Heart left ventricle (tissue), 16 donors: ENCODE measurements around the gene KRTAP5-6. TPM values are rescaled to one million over a fixed set of nuclear protein-coding genes. Genes with fewer than 3 reads are reported as not detected.

ENCODE experiments used
- ATAC-seq, 4 donors: fragments of 200-7000 bp; cut with Tn5 transposase; one replicate each; pipeline ENCODE4 v1.9.1; 2020 to 2022; ENCODE audit warnings: moderate library complexity in 4 of 4, mild to moderate bottlenecking in 3 of 4, moderate number of reproducible peaks in 1 of 4
- DNase-seq, 5 donors: peaks; one replicate each; pipeline ENCODE4 v3.0.0-alpha.2; 2020
- H3K27ac ChIP-seq, 12 donors: fragments of 200-600 bp; sonication (generic) in 4 of 12; one replicate each; pipeline versions ENCODE4 v1.5.0 to v1.8.0; 2016 to 2022; ENCODE audit warnings: mild to moderate bottlenecking in 2 of 12
- H3K27me3 ChIP-seq, 9 donors: fragments of 200-600 bp; sonication (generic) in 2 of 9; one replicate each; pipeline versions ENCODE4 v1.5.1 to v1.8.0; 2016 to 2022; ENCODE audit warnings: mild to moderate bottlenecking in 3 of 9
- H3K36me3 ChIP-seq, 9 donors: fragments of 200-600 bp; sonication (generic) in 2 of 9; one replicate each; pipeline versions ENCODE4 v1.5.0 to v1.8.0; 2018 to 2022; ENCODE audit warnings: mild to moderate bottlenecking in 2 of 9
- H3K4me1 ChIP-seq, 12 donors: fragments of 200-600 bp; sonication (generic) in 4 of 12; one replicate each; pipeline versions ENCODE4 v1.5.0 to v1.8.0; 2016 to 2022; ENCODE audit warnings: mild to moderate bottlenecking in 3 of 12
- H3K4me3 ChIP-seq, 12 donors: fragments of 200-600 bp; sonication (generic) in 4 of 12; one replicate each; pipeline versions ENCODE4 v1.5.0 to v1.8.0; 2017 to 2022; ENCODE audit warnings: mild to moderate bottlenecking in 9 of 12, moderate library complexity in 4 of 12
- H3K9me3 ChIP-seq, 12 donors: fragments of 200-600 bp; sonication (generic) in 4 of 12; one replicate each; pipeline versions ENCODE4 v1.5.0 to v1.8.0; 2016 to 2022; ENCODE audit warnings: mild to moderate bottlenecking in 1 of 12
- POLR2A ChIP-seq, 2 donors: fragments of 450-650 bp; IDR thresholded peaks; one replicate each; pipeline ENCODE4 v1.6.1; 2017; ENCODE audit warnings: antibody characterized with exemption in 2 of 2, mild to moderate bottlenecking in 2 of 2, moderate library complexity in 2 of 2
- WGBS, 4 donors: extraction: QIAGEN DNeasy Blood & Tissue Kit in 2 of 4; methylation state at CpG; one replicate each; pipeline versions ENCODE4 v1.1.5 to v1.1.7; 2013 to 2018; 5-methylcytosine and 5-hydroxymethylcytosine counted together
- intact Hi-C, 10 donors: fragments of 100-400 bp; cut with DNase I; formaldehyde crosslinking; loops; one replicate each; pipeline versions ENCODE4 v1.11.1 to v1.14.2; 2022
- polyA plus RNA-seq, 2 donors: library from polyadenylated mRNA; stranded (reverse); fragments of 200-250 nt; gene quantifications; one replicate each; pipeline ENCODE4 v1.2.3, GENCODE V29; 2013
- total RNA-seq, 9 donors: library from RNA; depleted of rRNA in 2 of 9; stranded (reverse); fragments of >200 nt in 2 of 9; fragmentation: NEBNext Ultra II Directional in 3 of 9; extraction: Animal tissue kit (Norgen Biotek cat#: 25700) in 3 of 9; gene quantifications; one replicate each; pipeline versions ENCODE4 v1.1.0 to v1.2.4, GENCODE V29; 2016 to 2023
- TF ChIP-seq, protein P1 (sequence below), 12 donors: fragments of 200-600 bp; sonication (generic) in 4 of 12; IDR thresholded peaks; one replicate each; pipeline versions ENCODE4 v1.5.0 to v1.8.0; 2018 to 2022; ENCODE audit warnings: antibody characterized with exemption in 12 of 12, mild to moderate bottlenecking in 5 of 12
- donor health status: ischemic (EF 13 %, LVEDD 7.1; RV severe dilation, severe dysfunction).
- donor health status: healthy with polysubstance abuse.
- donor health status: DM: no; HTN: yes; CAD: no.
- donor health status: DM: no; HTN: no; CAD: no.
- donor health status: ischemic (EF 25% LVEDD 6.9; RV normal size, moderate dysfunction).
- donor health status: ischemic (EF 25% LVEDD 5.7; RV mildly dilated, moderate dysfunction).
- donor health status: healthy.
- donor health status: DM: yes; HTN: yes; CAD: no.
- donor health status: ischemic (EF 35%, LVEDD 5.7; RV mildly dilated, moderate dysfunction).
- donor health status: nonischemic (EF 11% LVEDD 7.7; RV severe dilation, severe dysfunction).
- donor health status: DM: yes; HTN: yes; CAD: no.
- donor health status: PGD.
- donor health status: ischemic (EF 29% LVEDD 5.4; RV normal size, mild dysfunction).
- donor health status: nonischemic (EF 23%, LVEDD 6.1; RV moderate dilation, normal function).

Gene KRTAP5-6
- total and polyA plus RNA-seq, 11 donors, result not detected

DNA sequence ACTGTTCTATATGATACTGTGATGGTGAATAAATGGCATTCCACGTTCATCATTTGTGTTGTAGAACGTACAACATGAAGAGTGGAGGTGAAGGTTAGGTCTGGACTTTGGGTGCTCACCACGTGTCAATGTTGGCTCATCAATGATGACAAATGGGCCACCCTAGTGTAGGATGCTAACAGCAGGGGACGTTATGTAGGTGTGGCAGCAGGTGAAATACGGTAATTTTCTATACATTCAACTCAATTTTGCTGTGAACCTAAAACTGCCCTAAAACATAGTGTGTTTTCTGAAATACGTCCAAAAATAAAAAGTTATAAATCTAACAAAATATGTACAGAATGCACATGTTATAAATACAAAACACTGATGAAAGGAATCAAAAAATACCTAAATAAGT, 6.2 kb downstream of the KRTAP5-6 start:
- WGBS, 4 donors, result 82 to 87% (median 85%) methylated on average over 6 of the region's 6 CpGs
- DNase-seq (no peak), ATAC-seq (no peak)
- Histone ChIP-seq H3K27me3 (peaks cover 0 to 6% (median 0%) of the 10 kb centered on the region in 9 donors), H3K27ac (no peak overlapping the region), H3K4me3 (no peak overlapping the region), H3K9me3 (no peaks in the 10 kb centered on the region), H3K4me1 (no peaks in the 10 kb centered on the region), H3K36me3 (no peaks in the 10 kb centered on the region)
- no peak for TF ChIP-seq POLR2A (IDR thresholded peaks at IDR 0.05)
- TF ChIP-seq, protein P1, sequence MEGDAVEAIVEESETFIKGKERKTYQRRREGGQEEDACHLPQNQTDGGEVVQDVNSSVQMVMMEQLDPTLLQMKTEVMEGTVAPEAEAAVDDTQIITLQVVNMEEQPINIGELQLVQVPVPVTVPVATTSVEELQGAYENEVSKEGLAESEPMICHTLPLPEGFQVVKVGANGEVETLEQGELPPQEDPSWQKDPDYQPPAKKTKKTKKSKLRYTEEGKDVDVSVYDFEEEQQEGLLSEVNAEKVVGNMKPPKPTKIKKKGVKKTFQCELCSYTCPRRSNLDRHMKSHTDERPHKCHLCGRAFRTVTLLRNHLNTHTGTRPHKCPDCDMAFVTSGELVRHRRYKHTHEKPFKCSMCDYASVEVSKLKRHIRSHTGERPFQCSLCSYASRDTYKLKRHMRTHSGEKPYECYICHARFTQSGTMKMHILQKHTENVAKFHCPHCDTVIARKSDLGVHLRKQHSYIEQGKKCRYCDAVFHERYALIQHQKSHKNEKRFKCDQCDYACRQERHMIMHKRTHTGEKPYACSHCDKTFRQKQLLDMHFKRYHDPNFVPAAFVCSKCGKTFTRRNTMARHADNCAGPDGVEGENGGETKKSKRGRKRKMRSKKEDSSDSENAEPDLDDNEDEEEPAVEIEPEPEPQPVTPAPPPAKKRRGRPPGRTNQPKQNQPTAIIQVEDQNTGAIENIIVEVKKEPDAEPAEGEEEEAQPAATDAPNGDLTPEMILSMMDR (IDR thresholded peaks at IDR 0.05), result no peak
- intact Hi-C loops, result no loop called here

DNA sequence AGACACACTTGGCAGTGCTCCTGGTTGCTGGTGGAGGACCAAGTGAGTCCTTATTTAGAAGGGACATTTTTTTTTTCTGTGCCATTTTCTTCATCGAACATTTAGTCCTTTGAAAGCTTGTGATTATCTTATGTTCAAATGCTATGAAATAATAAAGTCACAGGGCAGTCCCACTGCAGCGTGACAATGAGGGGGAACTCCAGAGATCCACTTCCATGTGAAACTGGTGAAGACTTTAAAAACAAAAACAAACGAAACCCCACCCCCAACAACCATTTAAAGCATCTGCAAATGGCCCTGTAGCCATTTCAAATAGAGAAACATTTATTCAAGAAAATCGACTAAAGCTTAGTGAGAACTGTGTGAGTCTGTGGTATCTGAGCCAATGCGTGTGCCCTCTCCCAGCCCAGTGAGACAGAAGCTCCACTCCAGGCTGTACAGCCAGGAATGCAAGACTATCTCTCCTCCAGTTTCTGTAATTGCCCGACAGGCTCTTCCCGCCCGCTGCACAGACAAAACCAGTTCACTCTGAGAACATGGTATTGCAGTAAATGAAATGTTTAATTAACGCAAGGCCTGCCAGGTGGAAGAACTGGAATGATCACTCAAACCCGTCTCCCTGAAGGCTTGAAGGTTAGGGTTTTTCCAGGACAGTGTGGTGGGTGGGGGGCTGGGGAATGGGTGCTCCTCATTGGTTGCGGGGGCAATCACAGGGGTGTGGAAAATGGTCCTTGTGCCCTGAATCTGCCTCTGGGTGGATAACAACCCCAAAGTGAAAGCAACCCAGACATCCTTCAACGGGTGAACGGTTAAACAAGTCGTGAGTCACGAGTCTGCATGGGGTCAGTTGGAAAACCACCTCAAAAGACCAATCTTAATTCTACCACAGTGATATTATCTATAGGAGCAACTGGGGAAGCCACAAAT, 8.4 kb downstream of the KRTAP5-6 start:
- WGBS, 4 donors, result 77 to 81% (median 78%) methylated on average over 15 of the region's 15 CpGs
- TF ChIP-seq POLR2A (IDR thresholded peaks at IDR 0.05), result no peak
- TF ChIP-seq, protein P1 (IDR thresholded peaks at IDR 0.05), result no peak
- Histone ChIP-seq H3K4me3 (no peak overlapping the region), H3K36me3 (no peaks in the 10 kb centered on the region), H3K4me1 (no peaks in the 10 kb centered on the region), H3K27me3 (peaks cover 0 to 6% (median 0%) of the 10 kb centered on the region in 9 donors), H3K9me3 (no peaks in the 10 kb centered on the region), H3K27ac (no peak overlapping the region)
- DNase-seq, result no peak
- ATAC-seq, result peak in 1 of 4 donors; percentile 31
- intact Hi-C loops, result loop anchor here in 1 of 10 donors (5.0 kb wide), 1 partner anchor 102 kb away; no protein-coding TSS in a partner anchor

DNA sequence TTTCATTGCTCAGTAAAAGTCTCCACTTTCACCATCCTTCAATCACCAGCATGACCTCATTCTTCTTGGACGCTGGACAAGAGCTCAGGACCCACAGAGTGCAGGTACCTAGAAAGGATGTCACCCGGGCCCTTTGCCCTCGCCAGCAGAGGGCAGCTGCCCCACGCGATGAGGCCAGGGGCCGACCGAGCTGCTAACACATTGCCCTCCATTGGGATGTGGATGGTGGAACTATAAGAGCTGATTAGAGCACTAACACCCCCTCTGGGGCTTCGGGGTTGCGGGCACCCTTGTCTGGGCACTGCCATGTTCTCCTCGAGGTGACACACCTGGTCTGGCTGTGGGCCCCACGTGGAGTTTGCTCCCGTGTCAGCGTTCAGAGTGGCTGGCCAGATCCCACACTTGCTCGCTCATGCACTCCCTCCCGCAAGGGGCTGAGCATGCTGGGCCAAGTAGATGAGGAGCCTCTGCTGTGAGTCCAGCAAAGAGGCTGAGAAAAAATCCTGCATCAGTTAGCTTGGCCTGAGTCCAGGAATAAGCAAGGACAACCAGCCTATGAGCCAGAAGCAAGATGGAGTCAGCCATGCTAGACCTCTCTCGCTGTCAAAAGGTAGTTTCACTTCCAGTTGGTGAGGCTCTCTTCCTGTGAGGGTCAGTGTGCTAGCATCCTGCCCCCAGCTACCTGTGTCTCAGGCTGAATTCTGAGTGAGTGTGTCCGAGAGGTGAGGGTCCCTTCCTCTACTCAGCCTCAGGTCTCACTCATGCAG, 9.8 kb downstream of the KRTAP5-6 start:
- 77 to 88% (median 85%) methylated on average over 6 to 17 of the region's 17 CpGs for WGBS, 4 donors
- TF ChIP-seq POLR2A (IDR thresholded peaks at IDR 0.05), result no peak
- TF ChIP-seq, protein P1 (IDR thresholded peaks at IDR 0.05), result peak in 11 of 12 donors; percentile 9 to 50 (median 29)
- Histone ChIP-seq H3K27ac (no peak overlapping the region), H3K4me3 (no peak overlapping the region), H3K9me3 (no peaks in the 10 kb centered on the region), H3K4me1 (no peaks in the 10 kb centered on the region), H3K27me3 (peaks cover 0 to 6% (median 0%) of the 10 kb centered on the region in 9 donors), H3K36me3 (no peaks in the 10 kb centered on the region)
- DNase-seq, result peak in 1 of 5 donors; percentile 44
- intact Hi-C loops, result loop anchor here in 1 of 10 donors (5.0 kb wide), 1 partner anchor 100 kb away; no protein-coding TSS in a partner anchor
- ATAC-seq, result peak in 3 of 4 donors; percentile 70 to 90 (median 74)

DNA sequence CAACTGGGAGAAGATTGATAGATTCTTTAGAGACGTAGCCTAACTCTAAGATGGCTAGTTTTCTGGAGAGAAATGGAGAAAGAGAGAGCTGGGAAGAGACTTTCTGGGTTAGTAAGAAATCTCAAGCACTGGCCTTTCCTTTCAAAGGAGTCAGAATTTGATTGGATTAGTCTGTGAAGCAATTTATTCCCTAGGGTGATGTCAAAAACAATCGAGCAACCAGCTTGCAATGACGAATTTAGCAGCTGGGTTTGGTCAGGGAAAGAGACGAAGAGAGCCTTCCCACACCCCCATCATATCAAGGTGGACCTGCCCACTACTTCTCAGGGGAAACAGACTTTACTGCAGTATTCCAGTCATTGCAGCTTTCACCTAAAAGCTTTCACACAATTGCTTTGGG, 10.8 kb downstream of the KRTAP5-6 start:
- Histone ChIP-seq H3K27me3 (peaks cover 0 to 2% (median 0%) of the 10 kb centered on the region in 9 donors), H3K27ac (no peak overlapping the region), H3K4me3 (no peak overlapping the region), H3K36me3 (no peaks in the 10 kb centered on the region), H3K9me3 (no peaks in the 10 kb centered on the region), H3K4me1 (no peaks in the 10 kb centered on the region)
- DNase-seq (no peak), ATAC-seq (no peak)
- WGBS, 4 donors, result 28 to 52% (median 46%) methylated on average over 4 of the region's 4 CpGs
- intact Hi-C loops, result loop anchor here in 1 of 10 donors (5.0 kb wide), 1 partner anchor 100 kb away; no protein-coding TSS in a partner anchor
- TF ChIP-seq POLR2A (IDR thresholded peaks at IDR 0.05), result no peak
- TF ChIP-seq, protein P1 (IDR thresholded peaks at IDR 0.05), result no peak
